ENCODE results near the gene PAK5.

Gene PAK5

GRCh38 chr20:9514461-9515213, 324.2 kb downstream of the PAK5 start, which contains the start of gene LAMP5:
Gene LAMP5, plus strand, starts transcription at chr20:9514590. Its CDS starts 263 bp downstream, at chr20:9514853.
- DNase-seq, result no peak

- DNase-seq, result no peak
Measured at GRCh38 chr20:9514072-9514460, 324.8 kb downstream of the PAK5 start.

- no peak for DNase-seq
Measured at GRCh38 chr20:9510911-9511310, 328.0 kb downstream of the PAK5 start.

GRCh38 chr20:9509246-9509645, 329.6 kb downstream of the PAK5 start:
- no peak for DNase-seq

GRCh38 chr20:9508696-9509178, 330.1 kb downstream of the PAK5 start:
- no peak for DNase-seq

- DNase-seq, result no peak
Measured at GRCh38 chr20:9508240-9508661, 330.6 kb downstream of the PAK5 start.

- no peak for DNase-seq
Measured at GRCh38 chr20:9507544-9508239, 331.2 kb downstream of the PAK5 start.

- no peak for DNase-seq
Measured at GRCh38 chr20:9506964-9507369, 331.9 kb downstream of the PAK5 start.

GRCh38 chr20:9506280-9506821, 332.5 kb downstream of the PAK5 start:
- DNase-seq, result no peak

- no peak for DNase-seq
Measured at GRCh38 chr20:9503526-9504245, 335.2 kb downstream of the PAK5 start.

GRCh38 chr20:9501473-9501872, 337.4 kb downstream of the PAK5 start:
- DNase-seq, result no peak

- no peak for DNase-seq
Measured at GRCh38 chr20:9500121-9500520, 338.8 kb downstream of the PAK5 start.

- no peak for DNase-seq
Measured at GRCh38 chr20:9499126-9499899, 339.6 kb downstream of the PAK5 start.

GRCh38 chr20:9498322-9498721, 340.6 kb downstream of the PAK5 start:
- no peak for DNase-seq

- no peak for DNase-seq
Measured at GRCh38 chr20:9496155-9496554, 342.7 kb downstream of the PAK5 start.

GRCh38 chr20:9495701-9496100, 343.2 kb downstream of the PAK5 start:
- DNase-seq, result no peak

- DNase-seq, result no peak
Measured at GRCh38 chr20:9493803-9494202, 345.1 kb downstream of the PAK5 start.

- DNase-seq, result no peak
Measured at GRCh38 chr20:9492067-9492466, 346.8 kb downstream of the PAK5 start.

GRCh38 chr20:9491324-9491723, 347.6 kb downstream of the PAK5 start:
- DNase-seq, result no peak

- no peak for DNase-seq
Measured at GRCh38 chr20:9490631-9491030, 348.2 kb downstream of the PAK5 start.

GRCh38 chr20:9490161-9490560, 348.7 kb downstream of the PAK5 start:
- DNase-seq, result no peak

- no peak for DNase-seq
Measured at GRCh38 chr20:9488063-9488462, 350.8 kb downstream of the PAK5 start.
